Keratinocyte (primary cell): ENCODE measurements around the gene UBXN7. TPM values are rescaled to one million over a fixed set of nuclear protein-coding genes. Genes with fewer than 3 reads are reported as not detected.

ENCODE experiments used
- DNase-seq: peaks from one replicate; pipeline ENCODE4 v3.0.0-alpha.2; 2011; ENCODE audit warnings: low read depth, missing footprints, low spot score
- FAIRE-seq: peaks from 2 replicates; lab custom pipeline; 2011; peaks lifted over from hg19 to GRCh38; lab: Jason Lieb, UNC
- H2AFZ ChIP-seq: 2 replicates; pipeline ENCODE4 v1.6.0; 2012; ENCODE audit warnings: low read length, control low read depth, inconsistent platforms; ENCODE audit not compliant: control insufficient read depth
- H3K27ac ChIP-seq: 2 replicates; pipeline ENCODE4 v1.5.1; 2011; ENCODE audit warnings: low read length; ENCODE audit not compliant: control insufficient read depth, insufficient read depth
- H3K27me3 ChIP-seq: 3 replicates; pipeline ENCODE4 v1.6.0; 2011; ENCODE audit warnings: low read length; ENCODE audit not compliant: control insufficient read depth, insufficient read depth; ENCODE audit errors: extremely low read depth
- H3K36me3 ChIP-seq, 2 experiments: 2 replicates in 1 of 2; 3 replicates in 1 of 2; pipeline ENCODE4 v1.5.1; 2011; ENCODE audit warnings: low read length in 2 of 2, mild to moderate bottlenecking in 1 of 2; ENCODE audit not compliant: control insufficient read depth in 2 of 2, insufficient read depth in 2 of 2; ENCODE audit errors: extremely low read depth in 1 of 2
- H3K4me1 ChIP-seq: 3 replicates; pipeline ENCODE4 v1.5.1; 2011; ENCODE audit warnings: low read length; ENCODE audit not compliant: control insufficient read depth, insufficient read depth; ENCODE audit errors: extremely low read depth
- H3K4me2 ChIP-seq: 3 replicates; pipeline ENCODE4 v1.6.0; 2011; ENCODE audit warnings: low read depth, low read length; ENCODE audit not compliant: control insufficient read depth, insufficient read depth; ENCODE audit errors: extremely low read depth
- H3K4me3 ChIP-seq, 3 experiments: fragments of 200-600 bp in 1 of 3; sonication (generic) in 1 of 3; 2 replicates in 2 of 3; 3 replicates in 1 of 3; pipeline ENCODE4 v1.5.1; 2011 to 2016; ENCODE audit warnings: low read length in 3 of 3, mild to moderate bottlenecking in 3 of 3, control low read depth in 2 of 3, inconsistent platforms in 1 of 3, low read depth in 1 of 3, mixed read lengths in 1 of 3, mixed run types in 1 of 3, moderate library complexity in 1 of 3; ENCODE audit not compliant: control insufficient read depth in 2 of 3, insufficient read depth in 2 of 3; ENCODE audit errors: extremely low read depth in 1 of 3
- H3K79me2 ChIP-seq: 2 replicates; pipeline ENCODE4 v1.6.0; 2012; ENCODE audit warnings: low read length; ENCODE audit not compliant: control insufficient read depth, insufficient read depth
- H3K9ac ChIP-seq: 3 replicates; pipeline ENCODE4 v1.6.0; 2011; ENCODE audit warnings: low read length; ENCODE audit not compliant: control insufficient read depth, insufficient read depth; ENCODE audit errors: extremely low read depth
- H3K9me1 ChIP-seq: 3 replicates; pipeline ENCODE4 v1.6.0; 2011; ENCODE audit warnings: low read length; ENCODE audit not compliant: control insufficient read depth, insufficient read depth; ENCODE audit errors: extremely low read depth
- H3K9me3 ChIP-seq: 2 replicates; pipeline ENCODE4 v1.5.1; 2012; ENCODE audit warnings: low read depth, low read length; ENCODE audit not compliant: control insufficient read depth
- H4K20me1 ChIP-seq: 3 replicates; pipeline ENCODE4 v1.6.0; 2011; ENCODE audit warnings: low read length; ENCODE audit not compliant: control insufficient read depth, insufficient read depth; ENCODE audit errors: extremely low read depth
- CTCF ChIP-seq, 3 experiments: IDR thresholded peaks in 1 of 3; conservative IDR thresholded peaks in 1 of 3; optimal IDR thresholded peaks in 1 of 3; 2 replicates in 2 of 3; 3 replicates in 1 of 3; pipeline versions ENCODE3 to v1.5.1; 2011; ENCODE audit warnings: low read length in 3 of 3, mild to moderate bottlenecking in 3 of 3, moderate library complexity in 2 of 3, control low read depth in 1 of 3, inconsistent platforms in 1 of 3; ENCODE audit not compliant: insufficient read depth in 2 of 3; ENCODE audit errors: extremely low read depth in 1 of 3
- EZH2 ChIP-seq: IDR thresholded peaks from one replicate; pipeline ENCODE4 v1.6.1; 2012; ENCODE audit warnings: inconsistent platforms, mild to moderate bottlenecking, low read length, moderate library complexity
- dilution Hi-C: fragments of 300-500 bp; cut with MboI; formaldehyde crosslinking; loops from one replicate; pipeline ENCODE4 v1.7.0; 2020; ENCODE audit warnings: low sequenced_read_pairs; ENCODE audit not compliant: extremely low pct_ligation_motif_present
- polyA plus RNA-seq, 5 experiments: library from polyadenylated mRNA; depleted of rRNA in 3 of 5; stranded (reverse) in 3 of 5; stranded (forward) in 1 of 5; unstranded in 1 of 5; fragments of >200 nt; gene quantifications; 1 replicate in 1 of 5; 2 replicates in 3 of 5; 3 replicates in 1 of 5; pipeline versions ENCODE4 v1.2.1 to v1.2.3, GENCODE V29; 2011 to 2012; ENCODE audit warnings: missing spikeins in 2 of 5, low read depth in 1 of 5, low replicate concordance in 1 of 5

UBXN7 gene
- polyA plus RNA-seq, 1 donor (not counting 4 experiments of a cell fraction or from before 2014, with no cell fraction given): 19.7 TPM

GRCh38 chr3:196327405-196327804 lies 104.8 kb downstream of the UBXN7 start:
- H3K4me2 ChIP-seq: no peak overlapping the region
- dilution Hi-C loops: no loop called here
- no peak for TF ChIP-seq EZH2
- no peak for TF ChIP-seq CTCF (optimal IDR thresholded peaks at IDR 0.05 in 1 of 3, IDR thresholded peaks at IDR 0.05 in 1 of 3, conservative IDR thresholded peaks at IDR 0.05 in 1 of 3; ENCODE audit: extremely low read depth in 1 of 3, insufficient read depth in 2 of 3, low read length in 3 of 3)
- no peaks in the 10 kb centered on the region for H3K79me2 ChIP-seq
- no peak overlapping the region for H3K4me3 ChIP-seq
- FAIRE-seq (no peak), DNase-seq (no peak)
- H3K36me3 ChIP-seq: peaks cover 0 to 7% of the 10 kb centered on the region in 2 experiments
- H2AFZ ChIP-seq: no peak overlapping the region
- no peaks in the 10 kb centered on the region for H3K27me3 ChIP-seq
- H3K9ac ChIP-seq: no peak overlapping the region
- H3K27ac ChIP-seq: no peak overlapping the region
- no peaks in the 10 kb centered on the region for H3K9me3 ChIP-seq
- H3K4me1 ChIP-seq: no peaks in the 10 kb centered on the region
- no peaks in the 10 kb centered on the region for H3K9me1 ChIP-seq
- no peaks in the 10 kb centered on the region for H4K20me1 ChIP-seq

GRCh38 chr3:196326936-196327335 lies 105.3 kb downstream of the UBXN7 start:
- Histone ChIP-seq H3K27me3 (no peaks in the 10 kb centered on the region), H3K4me1 (no peaks in the 10 kb centered on the region), H4K20me1 (no peaks in the 10 kb centered on the region), H3K4me3 (no peak overlapping the region), H3K79me2 (no peaks in the 10 kb centered on the region), H3K9me3 (no peaks in the 10 kb centered on the region), H3K9ac (no peak overlapping the region), H2AFZ (no peak overlapping the region), H3K9me1 (no peaks in the 10 kb centered on the region), H3K4me2 (no peak overlapping the region), H3K36me3 (peaks cover 0 to 7% of the 10 kb centered on the region in 2 experiments), H3K27ac (no peak overlapping the region)
- TF ChIP-seq CTCF (optimal IDR thresholded peaks at IDR 0.05 in 1 of 3, IDR thresholded peaks at IDR 0.05 in 1 of 3, conservative IDR thresholded peaks at IDR 0.05 in 1 of 3; ENCODE audit: extremely low read depth in 1 of 3, insufficient read depth in 2 of 3, low read length in 3 of 3) (no peak), EZH2 (no peak)
- dilution Hi-C loops: no loop called here
- FAIRE-seq (no peak), DNase-seq (no peak)
